ENCODE results near the gene CCDC106. TPM values are rescaled to one million over a fixed set of nuclear protein-coding genes. Genes with fewer than 3 reads are reported as not detected.
A peak's percentile ranks its signal among the peaks of the same experiment; 100 is the strongest.

CCDC106 gene
- total RNA-seq (2014; rRNA removed; shearing (Covaris generic)), result 1.9 and 2.3 TPM in 2 replicates
- 1.9 and 5.8 TPM in 2 replicates for polyA plus RNA-seq (2014; cell fraction: nucleus; rRNA removed)

DNA sequence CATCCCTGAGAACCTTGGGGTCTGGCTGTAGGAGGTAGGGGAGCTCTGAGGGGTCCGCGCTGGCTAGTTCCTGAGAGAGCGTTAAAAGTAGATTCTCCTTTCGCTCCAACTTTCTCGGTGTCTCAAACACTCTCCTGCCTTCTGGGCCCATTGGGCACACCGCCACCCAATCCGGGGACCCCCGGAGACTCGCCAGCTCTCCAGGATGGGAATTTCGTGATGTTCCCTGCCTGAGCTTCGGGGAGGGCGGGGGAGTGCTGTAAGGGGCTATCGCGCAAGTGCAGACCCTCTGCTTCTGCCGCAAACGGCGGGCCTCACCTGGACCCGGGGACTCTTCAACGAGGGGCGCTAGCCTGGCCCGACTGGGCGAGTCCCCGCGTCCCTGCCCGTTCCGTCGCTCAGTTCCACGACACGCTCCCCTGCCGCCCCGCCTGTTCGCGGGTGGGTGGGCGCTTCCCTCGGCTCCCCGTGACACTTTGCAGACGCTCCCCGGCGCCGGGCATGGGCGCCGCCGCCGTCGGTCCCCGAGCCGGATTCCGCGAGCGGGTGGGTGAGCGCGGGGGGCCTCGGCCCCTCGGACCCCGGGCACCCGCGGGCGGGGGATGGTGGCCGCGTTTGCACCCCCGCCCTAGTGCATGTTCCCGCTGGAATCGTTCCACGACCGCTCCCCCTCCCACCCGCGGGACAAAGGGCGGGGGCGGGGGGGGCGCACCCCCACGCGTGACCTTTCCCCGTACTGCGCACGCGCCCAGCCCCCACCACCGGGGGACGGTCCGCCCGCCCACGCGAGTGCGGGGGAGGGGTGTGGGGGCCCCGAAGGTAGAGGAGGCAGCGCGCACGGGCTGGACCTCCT is at the start of gene CCDC106:
TSS of gene CCDC106 (plus strand) at position 481 of the 853 bp plus-strand sequence. CDS start 835 bp downstream, outside the sequence.
- DNase-seq (ENCODE audit: extremely low read depth, low read depth), result no peak

DNA sequence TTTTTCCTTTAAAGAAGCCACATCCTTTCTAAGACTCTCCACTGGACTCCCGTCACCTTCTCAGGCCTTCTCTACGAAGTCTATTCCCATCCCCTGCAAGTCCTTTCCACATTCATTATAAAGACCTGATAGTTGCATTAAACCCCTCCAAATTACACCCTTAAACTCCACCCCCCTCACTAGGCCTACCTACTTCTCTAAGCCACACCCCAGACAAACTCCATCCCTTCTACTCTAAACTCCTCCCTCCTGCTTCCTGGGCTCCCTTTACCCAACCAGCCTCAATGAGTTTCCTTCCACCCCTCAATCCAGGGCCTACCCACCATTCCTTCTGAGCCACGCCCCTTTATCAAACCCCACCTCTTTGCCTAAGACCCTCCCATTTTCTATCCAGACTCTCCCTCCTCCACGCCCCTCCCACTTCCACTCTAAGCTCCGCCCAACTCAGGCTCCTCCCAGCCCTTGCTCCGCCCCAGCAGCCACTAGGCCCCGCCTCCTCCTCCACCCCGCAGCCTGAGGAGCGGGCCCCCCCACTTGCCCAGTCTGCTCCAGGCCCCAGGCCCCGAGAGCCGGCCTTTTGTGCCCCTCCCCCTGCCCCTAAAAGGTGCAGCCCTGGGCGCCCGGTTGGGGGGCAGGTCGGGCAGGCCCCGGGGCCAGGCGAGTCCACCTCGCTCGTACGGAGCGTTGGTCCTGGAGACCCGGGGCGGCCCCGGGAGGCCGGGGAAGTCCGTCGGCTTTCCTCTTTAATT is 49.1 kb upstream of the CCDC106 start:
- DNase-seq (ENCODE audit: extremely low read depth, low read depth), result peak; percentile 89

DNA sequence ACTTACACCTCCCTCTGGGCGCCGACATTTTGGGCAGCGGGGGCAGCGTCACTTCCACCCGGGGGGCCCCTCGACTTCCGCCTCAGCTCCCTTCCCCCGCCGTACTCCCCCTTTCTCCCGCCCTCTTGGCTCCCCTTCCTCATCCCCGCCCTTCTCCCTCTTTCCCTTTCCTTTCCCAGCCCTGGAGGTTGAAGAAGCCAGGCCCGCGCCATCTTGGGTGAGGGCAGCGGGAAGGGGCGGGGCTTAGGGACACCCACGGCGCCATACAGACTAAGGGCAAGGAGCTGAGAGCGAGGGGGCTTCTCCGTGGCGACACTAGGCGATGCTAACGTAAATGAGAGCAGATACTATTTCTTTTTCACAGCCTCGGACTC is 48.6 kb upstream of the CCDC106 start, which contains the start of gene FIZ1:
TSS of gene FIZ1 (minus strand) at position 50 of the 374 bp plus-strand sequence. CDS start 1,652 bp downstream, outside the sequence.
- DNase-seq (ENCODE audit: extremely low read depth, low read depth), result peak; percentile 97

DNA sequence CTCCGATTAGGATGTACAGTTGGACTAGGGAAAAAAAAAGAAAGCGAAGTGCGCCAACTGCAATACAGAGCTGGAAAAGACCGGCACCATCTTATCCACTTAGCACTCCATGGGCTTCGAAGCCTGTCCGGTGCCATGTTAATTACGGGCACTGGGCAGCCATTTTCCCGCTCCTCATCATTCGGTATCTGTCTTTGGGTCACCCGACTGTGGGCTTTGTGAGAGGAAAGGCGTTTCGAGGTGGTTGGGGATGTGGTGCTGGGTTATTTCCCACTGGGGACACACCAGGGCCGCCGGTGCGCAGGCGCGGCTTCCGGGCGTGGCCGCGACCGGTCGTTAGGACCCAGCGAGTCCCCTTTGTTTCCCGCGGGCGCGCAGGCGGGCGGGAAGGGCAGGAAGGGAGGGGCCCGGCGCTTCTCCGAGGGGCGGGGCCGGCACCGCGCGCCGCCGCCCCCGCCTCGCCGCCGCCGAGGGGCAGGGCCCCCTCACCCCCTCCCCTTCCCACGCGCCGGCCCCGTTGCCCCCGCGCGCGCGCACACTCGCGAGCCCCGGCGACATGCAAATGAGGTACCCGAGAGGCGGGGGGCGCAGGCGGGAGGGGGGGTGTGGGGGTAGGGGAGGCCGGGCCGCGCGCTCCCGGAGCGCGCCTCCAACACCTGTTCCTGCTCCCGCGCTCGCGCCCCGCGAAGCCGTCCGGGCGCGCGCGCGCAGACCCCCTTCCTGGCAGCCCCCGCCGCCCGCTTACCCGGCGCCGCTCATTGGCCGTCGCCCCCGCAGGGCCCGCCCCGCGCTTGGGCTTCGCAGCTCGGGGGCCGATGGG is 48.0 kb upstream of the CCDC106 start, which contains the start of gene ZNF524:
TSS of gene ZNF524 (plus strand) at position 447 of the 820 bp plus-strand sequence. CDS start 1,825 bp downstream, outside the sequence.
- DNase-seq (ENCODE audit: extremely low read depth, low read depth), result peak; percentile 77

DNA sequence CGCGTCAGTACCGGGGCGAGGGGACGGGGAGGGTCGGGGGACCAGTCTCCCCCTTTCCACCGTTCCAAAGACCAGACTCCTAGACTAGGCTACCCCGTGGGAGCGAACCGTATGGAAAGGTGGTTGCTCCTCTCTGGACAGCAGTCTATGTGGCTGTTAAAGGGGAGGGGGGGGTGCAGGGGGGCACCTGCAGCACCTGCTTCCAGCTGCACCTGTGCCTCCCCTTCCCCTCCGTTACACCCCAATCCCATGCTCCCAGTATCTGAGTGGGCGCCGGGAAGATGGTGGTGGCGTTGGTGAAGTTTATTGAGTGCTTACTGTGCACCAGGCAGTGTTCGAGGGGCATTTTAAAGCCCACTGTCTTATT is 47.4 kb upstream of the CCDC106 start:
- DNase-seq (ENCODE audit: extremely low read depth, low read depth), result no peak

DNA sequence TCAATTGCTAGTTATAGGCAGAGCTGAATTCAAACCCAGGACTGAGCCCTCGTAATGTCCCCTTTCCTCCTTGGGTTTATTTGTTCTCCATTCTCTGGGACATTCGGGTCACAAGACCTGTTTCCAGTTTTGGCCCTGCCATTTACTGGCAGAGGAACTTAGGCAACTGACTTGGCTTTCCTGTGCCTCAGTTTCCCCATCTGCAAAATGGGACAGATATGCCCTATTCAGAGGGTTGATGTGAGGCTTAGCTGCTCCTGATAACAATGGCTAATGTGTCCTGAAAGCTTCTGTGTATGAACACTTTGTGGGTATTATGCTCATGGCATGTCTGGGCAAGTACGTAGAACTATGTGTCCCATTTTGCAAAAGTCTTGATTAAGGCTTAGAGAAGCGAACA is 46.9 kb upstream of the CCDC106 start:
- no peak for DNase-seq (ENCODE audit: extremely low read depth, low read depth)

DNA sequence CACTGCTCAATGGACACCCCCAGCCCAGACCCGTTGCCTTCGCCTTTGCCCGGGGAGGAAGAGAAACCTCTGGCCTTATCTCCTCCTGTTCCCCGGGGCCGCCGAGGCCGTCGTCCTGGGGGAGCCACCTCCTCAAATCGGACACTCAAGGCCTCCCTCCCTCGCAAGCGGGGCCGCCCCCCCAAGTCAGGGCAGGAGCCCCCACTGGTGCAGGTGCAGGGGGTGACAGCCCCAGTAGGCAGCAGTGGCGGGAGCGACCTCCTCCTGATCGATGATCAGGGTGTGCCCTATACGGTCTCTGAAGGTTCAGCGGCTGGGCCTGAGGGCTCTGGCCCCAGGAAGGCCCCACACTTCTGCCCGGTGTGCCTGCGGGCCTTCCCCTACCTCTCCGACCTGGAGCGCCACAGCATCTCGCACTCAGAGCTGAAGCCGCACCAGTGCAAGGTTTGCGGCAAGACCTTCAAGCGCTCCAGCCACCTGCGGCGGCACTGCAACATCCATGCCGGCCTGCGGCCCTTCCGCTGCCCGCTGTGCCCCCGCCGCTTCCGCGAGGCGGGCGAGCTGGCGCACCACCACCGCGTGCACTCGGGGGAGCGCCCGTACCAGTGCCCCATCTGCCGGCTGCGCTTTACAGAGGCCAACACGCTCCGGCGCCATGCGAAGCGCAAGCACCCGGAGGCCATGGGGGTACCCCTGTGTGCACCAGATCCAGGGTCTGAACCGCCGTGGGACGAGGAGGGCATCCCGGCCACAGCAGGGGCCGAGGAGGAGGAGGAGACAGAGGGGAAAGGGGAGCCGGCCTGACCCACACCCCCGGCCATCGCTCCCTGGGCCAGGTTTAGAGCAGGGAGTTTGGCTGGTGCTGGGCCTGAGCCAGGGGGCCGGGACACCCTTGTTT is 45.7 kb upstream of the CCDC106 start:
- DNase-seq (ENCODE audit: extremely low read depth, low read depth), result no peak

DNA sequence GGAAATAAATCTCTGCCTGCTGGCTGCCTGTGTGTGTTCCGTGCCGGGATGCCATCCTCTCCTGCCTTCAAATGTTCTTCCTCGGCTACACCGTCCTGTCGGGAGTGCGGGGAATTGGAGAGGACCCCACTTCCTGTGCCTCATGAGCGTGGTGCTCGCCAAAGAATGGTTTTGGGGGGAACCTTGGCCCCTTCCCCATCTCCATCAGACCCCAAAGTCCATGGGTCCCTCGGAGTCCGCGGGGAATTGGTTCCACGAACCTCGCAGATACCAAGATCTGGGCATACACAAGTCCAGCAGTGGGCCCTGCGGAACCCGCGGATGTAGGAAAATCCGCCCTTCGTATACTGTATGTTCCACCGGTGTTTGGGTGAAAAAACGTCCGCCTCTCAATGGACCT is 44.9 kb upstream of the CCDC106 start:
- no peak for DNase-seq (ENCODE audit: extremely low read depth, low read depth)

DNA sequence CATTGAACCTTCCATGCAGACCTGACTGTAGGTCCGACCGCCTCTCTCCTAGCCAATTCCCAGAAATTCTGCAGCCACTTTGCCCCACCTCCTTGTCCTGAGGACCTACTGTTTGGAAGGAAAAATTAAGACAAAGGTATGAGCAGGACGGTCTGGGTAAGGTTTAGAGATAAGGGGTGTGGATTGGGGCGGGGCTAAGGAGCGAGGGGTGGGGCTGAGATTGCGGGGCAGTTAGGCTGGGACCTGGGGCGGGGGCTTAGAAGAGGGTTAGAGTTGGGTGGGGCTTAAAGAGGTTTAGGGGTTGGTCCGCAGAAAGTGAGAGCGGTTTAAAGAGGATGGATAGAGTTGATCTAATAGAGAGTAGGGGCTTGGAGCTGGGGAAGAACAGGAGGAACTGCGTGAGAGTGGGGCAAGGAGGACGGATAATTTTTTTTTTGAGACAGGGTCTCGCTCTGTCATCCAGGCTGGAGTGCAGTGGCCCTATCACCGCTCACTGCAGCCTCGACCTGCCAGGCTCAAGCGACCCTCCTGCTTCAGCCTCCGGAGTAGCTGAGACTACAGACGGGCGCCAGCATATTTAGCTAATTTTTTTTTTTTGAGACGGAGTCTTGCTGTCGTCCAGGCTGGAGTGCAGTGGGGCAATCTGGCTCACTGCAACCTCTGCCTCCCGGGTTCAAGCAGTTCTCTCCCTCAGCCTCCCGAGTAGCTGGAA is 44.3 kb upstream of the CCDC106 start:
- DNase-seq (ENCODE audit: extremely low read depth, low read depth), result no peak

DNA sequence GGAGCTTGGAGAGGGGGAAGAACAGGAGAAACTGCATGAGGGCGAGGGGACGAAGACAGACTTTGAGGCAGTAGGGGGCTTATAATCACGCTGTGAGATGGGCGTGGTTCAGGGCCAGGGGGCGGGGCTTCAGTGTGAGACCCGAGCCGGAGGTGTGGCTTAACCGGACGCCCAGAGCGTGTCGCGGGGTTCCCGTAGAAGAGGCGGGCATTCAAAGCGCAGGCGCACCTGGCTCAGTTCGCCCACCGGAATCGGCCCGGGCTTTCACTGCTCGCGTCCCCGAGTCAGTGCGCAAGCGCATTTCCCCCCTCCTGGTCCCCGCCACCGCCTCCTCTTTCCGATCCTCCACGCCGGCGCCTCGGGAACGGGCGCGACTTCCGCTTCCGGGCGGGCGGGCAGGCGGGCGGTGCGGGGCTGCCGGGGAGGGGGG is 42.8 kb upstream of the CCDC106 start:
- DNase-seq (ENCODE audit: extremely low read depth, low read depth), result peak; percentile 93

DNA sequence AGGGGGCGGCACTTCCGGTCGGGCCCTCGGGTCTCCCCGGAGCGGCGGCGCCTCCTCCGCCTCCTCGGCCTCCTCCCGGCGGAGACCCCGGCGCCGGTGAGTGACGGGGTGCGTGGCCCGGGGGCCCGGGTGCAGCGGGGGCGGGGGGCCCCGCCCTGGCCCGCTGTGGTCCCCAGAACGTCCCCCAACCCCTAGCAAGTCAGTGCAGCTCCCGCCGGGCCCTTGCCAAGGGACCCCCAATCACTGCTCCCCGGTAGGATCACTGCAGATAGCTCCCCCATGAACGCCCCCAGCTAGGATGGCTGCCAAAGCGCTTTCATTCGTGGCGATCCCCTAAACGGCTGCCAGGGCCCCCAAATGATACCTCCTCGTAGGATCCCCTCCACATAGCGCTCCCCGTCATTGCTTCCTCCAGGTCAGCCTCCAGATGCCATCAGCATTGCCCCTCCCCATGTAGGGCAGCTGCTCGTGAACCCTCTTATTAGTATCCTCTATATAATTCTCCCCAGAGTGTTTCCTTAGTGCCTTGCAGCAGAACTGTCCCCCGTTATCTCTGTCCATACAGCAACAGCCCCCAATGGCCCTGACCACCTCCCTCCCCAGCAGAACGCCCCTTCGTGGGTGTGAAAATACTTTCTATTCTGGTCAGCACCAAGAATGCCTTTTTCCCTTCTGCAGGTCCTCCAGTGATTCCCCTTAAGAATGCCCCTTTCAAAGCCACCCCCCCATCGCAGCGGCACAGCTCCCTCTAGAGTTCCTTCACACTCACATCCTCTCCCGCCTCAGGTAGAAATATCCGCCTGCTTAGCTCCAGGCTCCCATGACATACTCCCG is 42.2 kb upstream of the CCDC106 start, which contains the start of gene ZNF865:
TSS of gene ZNF865 (plus strand) at position 11 of the 834 bp plus-strand sequence. CDS start 7,972 bp downstream, outside the sequence.
- peak; percentile 71 for DNase-seq (ENCODE audit: extremely low read depth, low read depth)

DNA sequence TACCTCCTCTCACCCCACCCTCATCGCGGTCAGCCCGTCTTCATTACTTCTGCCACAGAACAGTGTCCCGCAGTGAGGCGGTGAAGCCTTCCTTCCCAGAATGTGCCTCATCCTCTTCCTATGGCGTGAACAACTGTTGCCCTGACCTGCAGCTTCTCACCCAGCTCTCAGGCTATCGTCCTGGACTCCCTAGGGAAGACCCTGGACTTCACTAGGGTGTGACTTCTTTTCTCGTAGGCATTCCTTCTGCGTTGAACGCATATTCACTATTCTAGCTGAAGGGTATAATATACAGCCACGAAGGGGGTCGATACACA is 41.6 kb upstream of the CCDC106 start:
- DNase-seq (ENCODE audit: extremely low read depth, low read depth), result no peak

DNA sequence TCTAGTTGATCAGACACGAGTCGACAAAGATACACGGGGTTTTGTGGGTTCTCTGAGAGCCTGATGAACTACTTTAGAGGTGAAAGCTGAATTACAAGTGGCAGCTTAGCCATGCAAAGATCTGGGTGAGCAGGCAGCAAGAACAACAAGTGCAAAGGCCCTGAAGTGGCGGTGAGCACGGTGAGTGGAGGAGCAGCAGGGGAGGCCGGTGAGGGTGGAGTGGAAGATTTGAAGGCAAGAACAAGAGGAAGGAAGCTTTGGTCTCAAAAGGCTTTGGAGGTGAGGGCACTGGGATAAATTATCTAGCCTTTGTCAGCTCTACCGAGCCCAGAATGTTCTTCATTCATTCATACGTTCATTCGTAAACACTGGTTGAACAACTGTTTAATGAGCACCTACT is 41.2 kb upstream of the CCDC106 start:
- DNase-seq (ENCODE audit: extremely low read depth, low read depth), result no peak

DNA sequence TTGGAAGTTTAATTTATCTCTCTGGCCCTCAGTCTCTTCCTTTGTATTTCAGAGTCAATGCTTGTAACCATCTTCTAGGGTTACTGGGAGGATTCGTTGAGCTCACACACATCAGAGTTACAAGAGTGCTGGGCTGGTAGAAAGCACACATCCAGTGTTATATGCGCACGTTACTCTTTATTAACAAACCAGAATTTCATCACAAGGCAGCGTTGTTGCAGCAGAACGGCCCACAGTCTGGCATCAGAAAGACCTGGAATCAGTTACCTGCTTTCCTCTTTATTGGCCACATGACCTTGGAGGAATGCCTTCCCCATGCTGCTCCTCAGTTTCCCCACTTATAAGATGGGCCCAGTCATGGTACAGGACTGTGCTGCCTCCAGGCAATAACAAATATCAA is 38.7 kb upstream of the CCDC106 start:
- DNase-seq (ENCODE audit: extremely low read depth, low read depth), result no peak

DNA sequence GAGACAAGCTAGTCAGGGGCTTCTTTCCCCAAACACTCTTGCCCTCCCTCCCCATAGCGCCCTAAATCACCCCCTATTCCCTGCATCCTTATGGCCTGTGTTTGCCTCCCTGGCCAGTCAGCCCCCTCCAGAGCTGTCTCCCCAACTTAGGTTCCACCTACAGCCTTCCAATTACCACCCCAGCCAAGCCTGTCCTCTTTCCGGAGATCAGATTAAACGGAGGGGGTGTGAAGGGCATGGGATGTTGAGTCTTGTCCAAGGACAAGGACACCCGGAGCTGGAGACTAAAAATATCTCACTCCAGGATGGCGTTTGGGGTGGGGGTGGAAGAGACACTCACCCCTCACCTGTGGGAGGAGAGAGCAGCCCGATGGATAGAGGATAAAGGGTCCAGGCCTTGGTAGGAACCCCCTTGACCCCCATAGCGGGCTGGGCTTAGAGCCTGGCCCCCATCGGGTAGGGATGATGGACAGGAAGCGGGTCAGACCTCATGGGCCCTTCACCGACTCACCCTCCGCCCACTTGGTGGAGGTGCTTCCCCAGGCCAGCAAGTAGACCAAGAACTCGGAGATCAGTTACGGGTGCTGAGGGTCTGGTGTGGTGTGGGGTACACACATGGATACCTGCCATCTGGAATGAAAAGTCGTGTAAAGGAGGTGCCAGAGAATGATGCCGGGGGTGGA is 36.6 kb upstream of the CCDC106 start:
- DNase-seq (ENCODE audit: extremely low read depth, low read depth), result no peak

DNA sequence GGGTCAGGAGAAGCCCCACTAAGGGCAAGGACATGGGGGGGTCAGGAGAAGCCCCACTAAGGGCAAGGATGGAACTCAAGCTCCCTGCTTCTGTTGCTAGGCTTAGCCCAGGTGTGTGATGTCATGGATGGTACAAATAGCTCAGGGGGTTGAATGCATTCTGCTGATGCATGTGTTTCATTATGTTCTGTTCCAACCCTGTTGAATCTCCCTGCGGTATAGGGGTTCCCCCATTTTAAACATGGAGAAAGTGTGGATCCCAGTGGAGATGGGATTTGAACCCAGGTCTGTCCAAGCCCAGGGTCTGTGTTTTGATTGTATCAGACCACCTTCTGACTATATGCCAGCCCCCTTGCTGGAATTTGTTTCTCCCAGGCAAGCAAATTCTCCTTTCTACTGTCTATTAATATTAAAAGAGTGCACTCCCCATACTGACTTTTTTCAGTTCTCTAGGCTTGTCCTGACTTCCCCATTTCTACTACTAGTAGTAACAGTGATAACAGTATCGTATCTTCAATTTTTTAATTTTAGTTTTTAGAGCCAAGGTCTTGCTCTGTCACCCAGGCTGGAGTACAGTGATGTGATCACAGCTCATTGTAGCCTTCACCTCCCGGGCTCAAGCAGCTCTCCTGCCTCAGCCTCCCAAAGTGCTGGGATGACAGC is 35.9 kb upstream of the CCDC106 start:
- no peak for DNase-seq (ENCODE audit: extremely low read depth, low read depth)

DNA sequence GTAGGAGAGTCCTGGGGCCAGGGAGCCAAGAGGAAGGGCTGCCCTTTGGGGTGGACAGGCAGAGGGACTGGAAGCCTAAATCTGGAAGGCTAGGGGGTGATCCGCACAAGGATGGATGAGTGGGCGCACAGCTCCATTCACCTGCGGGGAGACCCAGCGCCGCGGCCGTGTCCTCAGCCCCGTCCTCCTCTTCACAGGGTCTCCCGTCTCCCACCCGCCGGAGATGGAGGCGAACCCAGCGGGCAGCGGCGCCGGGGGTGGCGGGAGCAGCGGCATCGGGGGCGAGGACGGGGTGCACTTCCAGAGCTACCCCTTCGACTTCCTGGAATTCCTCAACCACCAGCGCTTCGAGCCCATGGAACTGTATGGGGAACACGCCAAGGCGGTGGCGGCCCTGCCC is 34.6 kb upstream of the CCDC106 start:
- no peak for DNase-seq (ENCODE audit: extremely low read depth, low read depth)
